Measurements from ENCODE around the gene CDK15. TPM values are rescaled to one million over a fixed set of nuclear protein-coding genes. Genes with fewer than 3 reads are reported as not detected.
A peak's percentile ranks its signal among the peaks of the same experiment; 100 is the strongest.

The CDK15 gene
- total and polyA plus RNA-seq, 9 of the 15 experiments (the other 6 are each of a cell fraction or from before 2014, with no cell fraction given): not detected

DNA sequence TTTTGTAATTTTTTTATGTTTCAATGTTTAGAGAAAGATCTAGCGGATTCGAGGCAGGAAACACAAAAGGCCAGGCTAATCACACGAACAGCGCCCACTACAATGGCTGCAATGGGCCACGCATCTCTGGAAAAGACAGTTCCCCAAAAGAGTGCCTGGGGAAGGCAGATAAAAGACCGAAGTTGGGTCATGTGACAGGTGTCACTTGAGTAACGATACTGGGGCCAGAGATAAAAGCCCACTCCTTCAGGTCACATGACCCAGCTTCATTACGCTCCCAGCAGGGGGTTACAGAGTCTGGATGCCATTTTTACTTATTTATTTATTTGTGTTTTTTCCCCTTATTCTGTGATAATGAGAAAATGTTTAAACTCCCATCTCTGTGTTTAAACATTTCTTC, 95.4 kb downstream of the CDK15 start (continued):
- TF ChIP-seq, protein P1, sequence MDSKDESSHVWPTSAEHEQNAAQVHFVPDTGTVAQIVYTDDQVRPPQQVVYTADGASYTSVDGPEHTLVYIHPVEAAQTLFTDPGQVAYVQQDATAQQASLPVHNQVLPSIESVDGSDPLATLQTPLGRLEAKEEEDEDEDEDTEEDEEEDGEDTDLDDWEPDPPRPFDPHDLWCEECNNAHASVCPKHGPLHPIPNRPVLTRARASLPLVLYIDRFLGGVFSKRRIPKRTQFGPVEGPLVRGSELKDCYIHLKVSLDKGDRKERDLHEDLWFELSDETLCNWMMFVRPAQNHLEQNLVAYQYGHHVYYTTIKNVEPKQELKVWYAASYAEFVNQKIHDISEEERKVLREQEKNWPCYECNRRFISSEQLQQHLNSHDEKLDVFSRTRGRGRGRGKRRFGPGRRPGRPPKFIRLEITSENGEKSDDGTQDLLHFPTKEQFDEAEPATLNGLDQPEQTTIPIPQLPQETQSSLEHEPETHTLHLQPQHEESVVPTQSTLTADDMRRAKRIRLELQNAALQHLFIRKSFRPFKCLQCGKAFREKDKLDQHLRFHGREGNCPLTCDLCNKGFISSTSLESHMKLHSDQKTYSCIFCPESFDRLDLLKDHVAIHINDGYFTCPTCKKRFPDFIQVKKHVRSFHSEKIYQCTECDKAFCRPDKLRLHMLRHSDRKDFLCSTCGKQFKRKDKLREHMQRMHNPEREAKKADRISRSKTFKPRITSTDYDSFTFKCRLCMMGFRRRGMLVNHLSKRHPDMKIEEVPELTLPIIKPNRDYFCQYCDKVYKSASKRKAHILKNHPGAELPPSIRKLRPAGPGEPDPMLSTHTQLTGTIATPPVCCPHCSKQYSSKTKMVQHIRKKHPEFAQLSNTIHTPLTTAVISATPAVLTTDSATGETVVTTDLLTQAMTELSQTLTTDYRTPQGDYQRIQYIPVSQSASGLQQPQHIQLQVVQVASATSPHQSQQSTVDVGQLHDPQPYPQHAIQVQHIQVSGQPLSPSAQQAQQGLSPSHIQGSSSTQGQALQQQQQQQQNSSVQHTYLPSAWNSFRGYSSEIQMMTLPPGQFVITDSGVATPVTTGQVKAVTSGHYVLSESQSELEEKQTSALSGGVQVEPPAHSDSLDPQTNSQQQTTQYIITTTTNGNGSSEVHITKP (IDR thresholded peaks at IDR 0.05; ENCODE audit: partially characterized antibody): no peak
- TF ChIP-seq POLR2AphosphoS5 (IDR thresholded peaks at IDR 0.05; ENCODE audit: control insufficient read depth, insufficient read depth, low read depth, low read length) (peak; percentile 92), SMAD3 (CRISPR knock-in tag; conservative IDR thresholded peaks at IDR 0.05) (0 out of 2 replicates have a peak, but pooled peaks have one; percentile 61), ZNF766 (CRISPR knock-in tag; conservative IDR thresholded peaks at IDR 0.05) (peak; percentile 64; the same call in 1 of the 2 replicates), MYC (IDR thresholded peaks at IDR 0.05; ENCODE audit: low read depth, low read length) (0 out of 2 replicates have a peak, but pooled peaks have one; percentile 37), MYC (CRISPR knock-in tag; IDR thresholded peaks at IDR 0.05; ENCODE audit: borderline replicate concordance, low read depth) (no peak), ZNF780A (CRISPR knock-in tag; IDR thresholded peaks at IDR 0.05) (no peak), ZC3H4 (CRISPR knock-in tag; IDR thresholded peaks at IDR 0.05; ENCODE audit: borderline replicate concordance) (no peak), NCOR1 (IDR thresholded peaks at IDR 0.05) (peak; percentile 93), SRSF9 (IDR thresholded peaks at IDR 0.05; ENCODE audit: borderline replicate concordance, low read depth, low read length) (no peak), IFI16 (CRISPR knock-in tag; IDR thresholded peaks at IDR 0.05) (no peak)
- TF ChIP-seq, protein P2, sequence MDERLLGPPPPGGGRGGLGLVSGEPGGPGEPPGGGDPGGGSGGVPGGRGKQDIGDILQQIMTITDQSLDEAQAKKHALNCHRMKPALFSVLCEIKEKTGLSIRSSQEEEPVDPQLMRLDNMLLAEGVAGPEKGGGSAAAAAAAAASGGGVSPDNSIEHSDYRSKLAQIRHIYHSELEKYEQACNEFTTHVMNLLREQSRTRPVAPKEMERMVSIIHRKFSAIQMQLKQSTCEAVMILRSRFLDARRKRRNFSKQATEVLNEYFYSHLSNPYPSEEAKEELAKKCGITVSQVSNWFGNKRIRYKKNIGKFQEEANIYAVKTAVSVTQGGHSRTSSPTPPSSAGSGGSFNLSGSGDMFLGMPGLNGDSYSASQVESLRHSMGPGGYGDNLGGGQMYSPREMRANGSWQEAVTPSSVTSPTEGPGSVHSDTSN (CRISPR knock-in tag; IDR thresholded peaks at IDR 0.05; ENCODE audit: low read depth): no peak
- TF ChIP-seq, protein P2 (tag; conservative IDR thresholded peaks at IDR 0.05; ENCODE audit: low read depth): peak; percentile 68
- TF ChIP-seq, protein P3, sequence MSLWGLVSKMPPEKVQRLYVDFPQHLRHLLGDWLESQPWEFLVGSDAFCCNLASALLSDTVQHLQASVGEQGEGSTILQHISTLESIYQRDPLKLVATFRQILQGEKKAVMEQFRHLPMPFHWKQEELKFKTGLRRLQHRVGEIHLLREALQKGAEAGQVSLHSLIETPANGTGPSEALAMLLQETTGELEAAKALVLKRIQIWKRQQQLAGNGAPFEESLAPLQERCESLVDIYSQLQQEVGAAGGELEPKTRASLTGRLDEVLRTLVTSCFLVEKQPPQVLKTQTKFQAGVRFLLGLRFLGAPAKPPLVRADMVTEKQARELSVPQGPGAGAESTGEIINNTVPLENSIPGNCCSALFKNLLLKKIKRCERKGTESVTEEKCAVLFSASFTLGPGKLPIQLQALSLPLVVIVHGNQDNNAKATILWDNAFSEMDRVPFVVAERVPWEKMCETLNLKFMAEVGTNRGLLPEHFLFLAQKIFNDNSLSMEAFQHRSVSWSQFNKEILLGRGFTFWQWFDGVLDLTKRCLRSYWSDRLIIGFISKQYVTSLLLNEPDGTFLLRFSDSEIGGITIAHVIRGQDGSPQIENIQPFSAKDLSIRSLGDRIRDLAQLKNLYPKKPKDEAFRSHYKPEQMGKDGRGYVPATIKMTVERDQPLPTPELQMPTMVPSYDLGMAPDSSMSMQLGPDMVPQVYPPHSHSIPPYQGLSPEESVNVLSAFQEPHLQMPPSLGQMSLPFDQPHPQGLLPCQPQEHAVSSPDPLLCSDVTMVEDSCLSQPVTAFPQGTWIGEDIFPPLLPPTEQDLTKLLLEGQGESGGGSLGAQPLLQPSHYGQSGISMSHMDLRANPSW (CRISPR knock-in tag; IDR thresholded peaks at IDR 0.05): no peak
- TF ChIP-seq, protein P4, sequence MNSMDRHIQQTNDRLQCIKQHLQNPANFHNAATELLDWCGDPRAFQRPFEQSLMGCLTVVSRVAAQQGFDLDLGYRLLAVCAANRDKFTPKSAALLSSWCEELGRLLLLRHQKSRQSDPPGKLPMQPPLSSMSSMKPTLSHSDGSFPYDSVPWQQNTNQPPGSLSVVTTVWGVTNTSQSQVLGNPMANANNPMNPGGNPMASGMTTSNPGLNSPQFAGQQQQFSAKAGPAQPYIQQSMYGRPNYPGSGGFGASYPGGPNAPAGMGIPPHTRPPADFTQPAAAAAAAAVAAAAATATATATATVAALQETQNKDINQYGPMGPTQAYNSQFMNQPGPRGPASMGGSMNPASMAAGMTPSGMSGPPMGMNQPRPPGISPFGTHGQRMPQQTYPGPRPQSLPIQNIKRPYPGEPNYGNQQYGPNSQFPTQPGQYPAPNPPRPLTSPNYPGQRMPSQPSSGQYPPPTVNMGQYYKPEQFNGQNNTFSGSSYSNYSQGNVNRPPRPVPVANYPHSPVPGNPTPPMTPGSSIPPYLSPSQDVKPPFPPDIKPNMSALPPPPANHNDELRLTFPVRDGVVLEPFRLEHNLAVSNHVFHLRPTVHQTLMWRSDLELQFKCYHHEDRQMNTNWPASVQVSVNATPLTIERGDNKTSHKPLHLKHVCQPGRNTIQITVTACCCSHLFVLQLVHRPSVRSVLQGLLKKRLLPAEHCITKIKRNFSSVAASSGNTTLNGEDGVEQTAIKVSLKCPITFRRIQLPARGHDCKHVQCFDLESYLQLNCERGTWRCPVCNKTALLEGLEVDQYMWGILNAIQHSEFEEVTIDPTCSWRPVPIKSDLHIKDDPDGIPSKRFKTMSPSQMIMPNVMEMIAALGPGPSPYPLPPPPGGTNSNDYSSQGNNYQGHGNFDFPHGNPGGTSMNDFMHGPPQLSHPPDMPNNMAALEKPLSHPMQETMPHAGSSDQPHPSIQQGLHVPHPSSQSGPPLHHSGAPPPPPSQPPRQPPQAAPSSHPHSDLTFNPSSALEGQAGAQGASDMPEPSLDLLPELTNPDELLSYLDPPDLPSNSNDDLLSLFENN (IDR thresholded peaks at IDR 0.05; ENCODE audit: low read depth in 2 of 2, low read length in 2 of 2): peak in 1 of 2 experiments; percentile 70; a peak in 1 of 4 replicates

All from K562 (cell line).